ENCODE results near the gene ATP6V0E1.

ATP6V0E1 gene

GRCh38 chr5:172983542-172984243 lies at the start of gene ATP6V0E1:
TSS of gene ATP6V0E1 (plus strand) at chr5:172983771. CDS start at chr5:172983861, 90 bp downstream.
- peak; percentile 96 for DNase-seq

DNA sequence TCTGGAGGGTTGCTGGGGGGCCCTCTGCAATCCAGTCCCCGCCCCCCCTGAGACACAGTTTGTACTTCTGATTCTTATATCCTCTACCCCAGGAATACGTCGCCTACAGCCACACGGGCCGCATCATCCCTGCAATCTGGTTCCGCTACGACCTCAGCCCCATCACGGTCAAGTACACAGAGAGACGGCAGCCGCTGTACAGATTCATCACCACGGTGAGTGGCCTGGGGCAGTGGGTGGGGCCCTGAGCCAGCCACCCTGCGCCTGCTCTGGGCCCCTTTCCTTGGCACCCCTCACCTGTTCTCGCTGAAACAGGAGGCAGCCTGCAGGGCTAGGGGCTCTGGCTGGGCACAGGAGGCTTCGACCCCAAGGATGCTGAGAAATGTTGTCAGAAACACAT lies 48.5 kb upstream of the ATP6V0E1 start:
- no peak for DNase-seq

DNA sequence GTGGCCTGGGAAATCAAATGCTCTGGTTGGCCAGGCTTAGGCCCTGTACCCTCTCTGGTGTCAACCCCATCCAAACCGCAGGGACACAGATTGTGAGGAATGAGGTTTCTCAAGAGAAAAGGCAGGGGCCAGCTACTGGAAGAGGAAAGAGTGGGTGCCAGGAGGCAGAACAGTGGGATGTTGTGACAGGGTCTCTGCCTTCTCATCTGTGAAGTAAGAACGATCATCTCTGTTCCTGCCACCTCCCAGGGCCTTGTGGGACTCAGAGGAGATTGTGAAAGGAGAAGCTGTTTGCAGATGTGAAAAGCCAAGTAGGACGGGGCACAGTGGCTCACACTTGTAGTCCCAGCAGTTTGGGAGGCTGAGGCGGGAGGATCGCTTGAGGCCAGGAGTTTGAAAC lies 47.2 kb upstream of the ATP6V0E1 start:
- DNase-seq = no peak

- DNase-seq = no peak
Measured at GRCh38 chr5:172939071-172939470, 44.5 kb upstream of the ATP6V0E1 start.

GRCh38 chr5:172939611-172940267 lies 43.8 kb upstream of the ATP6V0E1 start:
- no peak for DNase-seq

GRCh38 chr5:172940268-172941066 lies 43.1 kb upstream of the ATP6V0E1 start:
- no peak for DNase-seq

DNA sequence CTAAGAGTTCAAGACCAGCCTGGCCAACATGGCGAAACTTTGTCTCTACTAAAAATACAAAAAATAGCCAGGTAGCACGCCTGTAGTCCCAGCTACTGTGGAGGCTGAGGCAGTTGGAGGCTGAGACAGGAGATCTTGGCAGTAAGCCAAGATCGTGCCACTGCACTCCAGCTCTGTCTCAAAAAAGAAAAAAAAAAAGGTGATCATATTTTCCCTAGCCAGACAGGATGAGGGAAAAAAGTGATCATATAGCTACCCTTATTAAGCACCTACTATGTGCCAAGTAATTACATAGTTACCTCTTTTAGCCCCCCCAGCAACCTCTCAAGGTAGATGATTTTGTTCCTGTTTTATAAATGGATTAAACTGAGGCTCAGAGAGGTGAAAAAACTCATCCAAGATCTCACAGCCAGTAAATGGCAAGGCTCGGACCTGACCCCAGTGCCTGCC lies 42.5 kb upstream of the ATP6V0E1 start:
- no peak for DNase-seq

DNA sequence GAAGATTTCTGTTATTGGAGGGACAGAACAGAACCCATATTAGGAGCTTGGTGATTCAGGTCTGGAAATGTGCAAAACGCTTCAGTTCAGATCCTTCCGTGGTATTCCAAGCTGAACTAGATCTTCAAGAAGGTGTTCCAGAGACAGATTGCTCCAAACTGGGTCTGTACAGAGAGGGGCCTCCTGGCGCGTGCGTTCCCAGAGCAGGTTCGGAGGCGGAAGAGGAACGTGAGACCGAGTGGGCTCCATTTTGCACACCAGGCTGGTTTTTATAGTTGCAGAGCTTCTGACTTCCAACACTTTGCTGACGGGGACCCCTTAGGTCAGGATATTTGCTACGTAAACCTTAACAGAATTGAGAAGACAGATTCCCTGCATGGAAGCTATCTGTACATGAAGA lies 41.0 kb upstream of the ATP6V0E1 start:
- no peak for DNase-seq

- DNase-seq = no peak
Measured at GRCh38 chr5:172943283-172943841, 40.2 kb upstream of the ATP6V0E1 start.

- DNase-seq = no peak
Measured at GRCh38 chr5:172943906-172944305, 39.7 kb upstream of the ATP6V0E1 start.

GRCh38 chr5:172944741-172945140 lies 38.8 kb upstream of the ATP6V0E1 start:
- no peak for DNase-seq

DNA sequence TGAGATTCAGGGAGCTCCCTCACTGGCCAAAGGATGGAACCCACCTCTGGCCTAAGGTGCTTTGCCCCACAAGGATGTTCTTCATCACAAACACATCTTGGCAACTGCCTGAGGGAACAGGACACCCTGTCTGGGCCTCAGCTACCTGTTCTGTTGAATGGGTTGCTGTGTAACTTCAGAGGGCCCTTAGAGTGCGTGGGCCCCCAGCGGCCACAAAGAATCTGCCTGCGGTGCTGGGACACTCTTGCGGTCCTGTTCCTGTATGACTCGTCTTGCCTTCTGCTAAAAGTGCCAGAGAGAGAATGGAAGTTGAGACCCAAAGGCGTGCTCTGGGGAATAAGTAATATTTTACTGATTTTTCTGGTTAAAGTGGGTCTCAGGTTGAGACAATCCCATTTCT lies 38.4 kb upstream of the ATP6V0E1 start:
- no peak for DNase-seq

DNA sequence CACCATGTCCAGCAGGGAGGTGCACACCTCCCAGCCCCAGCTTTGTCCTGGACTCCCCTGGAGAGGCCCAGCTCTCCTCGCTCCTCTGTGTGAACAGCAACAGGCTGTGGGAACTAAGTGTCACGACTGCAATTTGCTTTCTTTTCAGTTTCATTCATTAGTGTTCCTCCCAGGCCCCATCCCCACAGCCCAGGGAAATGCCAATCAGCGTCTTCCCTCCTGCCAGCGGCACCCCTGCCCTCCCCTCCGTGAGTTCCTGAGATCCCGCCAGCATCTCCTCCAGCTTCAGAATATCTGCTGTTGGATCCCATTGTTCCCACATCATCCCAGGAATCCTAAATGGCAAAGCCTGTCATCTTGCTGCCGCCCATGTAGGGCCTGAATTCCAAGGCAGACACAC lies 37.4 kb upstream of the ATP6V0E1 start:
- DNase-seq = no peak

DNA sequence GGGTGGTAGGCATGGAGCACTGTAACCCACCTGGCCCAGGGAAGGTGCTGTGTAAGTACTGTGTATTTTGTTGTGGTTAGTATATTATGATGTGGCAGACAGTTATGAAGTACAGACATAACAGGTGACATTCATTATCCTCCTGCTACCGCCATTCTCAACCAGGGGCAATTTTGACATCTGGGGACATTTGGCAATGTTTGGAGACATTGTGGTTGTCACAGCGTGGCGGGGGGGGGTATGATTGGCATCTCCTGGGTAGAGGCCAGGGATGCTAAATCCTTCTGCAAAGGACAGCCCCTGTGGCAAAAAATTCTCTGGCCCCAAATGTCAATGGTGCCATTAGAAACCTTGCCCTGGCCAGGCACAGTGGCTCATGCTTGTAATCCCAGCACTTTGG lies 34.1 kb upstream of the ATP6V0E1 start:
- no peak for DNase-seq

GRCh38 chr5:172950176-172950965 lies 33.2 kb upstream of the ATP6V0E1 start:
- DNase-seq = no peak

GRCh38 chr5:172951371-172952033 lies 32.1 kb upstream of the ATP6V0E1 start:
- no peak for DNase-seq

- DNase-seq = no peak
Measured at GRCh38 chr5:172952034-172952511, 31.5 kb upstream of the ATP6V0E1 start.

DNA sequence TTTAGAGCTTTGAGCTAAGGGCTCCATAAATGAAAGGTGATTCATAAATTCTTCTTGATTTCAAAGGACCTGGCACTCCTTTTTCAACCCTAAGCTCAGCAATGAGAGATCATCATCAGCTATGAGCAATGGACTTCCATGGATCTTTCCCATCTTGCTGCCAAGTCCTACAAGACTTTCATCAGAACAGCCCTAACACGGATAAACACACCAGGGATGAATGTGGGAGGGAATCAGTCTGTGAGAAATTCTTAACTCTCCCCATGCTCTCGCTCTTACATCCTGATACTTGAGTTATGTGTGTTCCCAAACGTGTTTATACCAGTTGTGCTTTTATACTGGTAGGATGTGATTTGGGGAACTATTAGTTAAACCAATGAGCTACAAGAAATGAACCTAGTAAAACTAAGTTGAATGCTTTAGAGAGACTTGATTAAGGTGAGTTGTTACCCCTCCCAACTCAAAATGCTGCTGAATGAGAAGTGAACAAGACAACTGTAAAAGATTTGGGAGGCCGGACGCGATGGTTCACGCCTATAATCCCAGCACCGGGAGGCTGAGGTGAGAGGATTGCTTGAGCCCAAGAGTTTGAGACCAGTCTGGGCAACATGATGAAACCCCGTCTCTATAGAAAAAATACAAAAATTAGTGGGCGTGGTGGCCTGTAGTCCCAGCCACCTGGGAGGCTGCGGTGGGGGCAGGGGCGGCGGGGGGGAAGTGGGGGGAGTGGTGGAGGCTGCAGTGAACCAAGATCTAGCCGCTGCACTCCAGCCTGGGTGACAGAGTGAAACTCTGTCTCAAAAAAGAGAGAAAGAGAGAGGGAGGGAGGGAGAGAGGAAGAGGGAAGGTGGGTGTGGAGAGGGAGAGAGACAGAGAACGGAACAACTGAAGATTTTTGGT lies 29.5 kb upstream of the ATP6V0E1 start:
- DNase-seq = no peak

- DNase-seq = no peak
Measured at GRCh38 chr5:172954751-172955159, 28.8 kb upstream of the ATP6V0E1 start.

DNA sequence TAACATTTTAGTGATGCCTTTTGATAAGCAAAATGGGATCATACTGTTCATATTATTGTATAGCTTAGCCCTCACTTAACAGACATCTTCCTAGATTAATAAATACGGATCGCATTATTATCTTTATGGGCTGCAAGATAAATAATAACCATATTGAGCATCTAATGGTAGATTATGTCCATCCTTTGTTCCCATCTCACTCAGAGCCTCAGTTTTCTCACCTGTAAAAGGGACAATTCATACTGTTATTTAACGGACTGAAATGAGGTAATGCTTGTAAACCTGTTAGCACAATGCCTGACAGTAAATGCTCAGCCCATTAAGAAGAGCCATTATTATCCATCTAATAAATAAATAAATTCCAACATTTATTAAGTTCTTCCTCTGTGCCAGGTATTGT lies 27.3 kb upstream of the ATP6V0E1 start:
- no peak for DNase-seq

- no peak for DNase-seq
Measured at GRCh38 chr5:172956936-172957335, 26.6 kb upstream of the ATP6V0E1 start.
